Measurements from ENCODE around the gene RANBP17.

- no peak for TF ChIP-seq CTCF (IDR thresholded peaks at IDR 0.05)
- TF ChIP-seq POLR2AphosphoS5 (IDR thresholded peaks at IDR 0.05), result no peak
Measured at GRCh38 chr5:171318026-171318425, 456.2 kb downstream of the RANBP17 start.
